ES-I3 (cell line): ENCODE data around the gene PLEKHG4B.

Source experiments
- H3K36me3 ChIP-seq: 2 replicates; pipeline ENCODE4 v1.6.1; 2013; ENCODE audit warnings: mild to moderate bottlenecking, low read length, control low read depth, moderate library complexity; ENCODE audit not compliant: insufficient read depth
- H3K4me1 ChIP-seq: 2 replicates; pipeline ENCODE4 v1.6.1; 2013; ENCODE audit warnings: mild to moderate bottlenecking, control low read depth, low read length; ENCODE audit not compliant: insufficient read depth
- H3K9ac ChIP-seq: 2 replicates; pipeline ENCODE4 v1.6.1; 2013; ENCODE audit warnings: low read depth, mild to moderate bottlenecking, low read length, moderate library complexity
- H3K9me3 ChIP-seq: 2 replicates; pipeline ENCODE4 v1.6.1; 2013; ENCODE audit warnings: mild to moderate bottlenecking, low read length, moderate library complexity; ENCODE audit not compliant: control insufficient read depth, insufficient read depth

Gene PLEKHG4B

GRCh38 chr5:126806-127205 is 34.8 kb downstream of the PLEKHG4B start:
- peaks cover 21% of the 10 kb centered on the region for H3K4me1 ChIP-seq
- H3K9me3 ChIP-seq = peaks cover 13% of the 10 kb centered on the region

GRCh38 chr5:127886-128285 is 35.9 kb downstream of the PLEKHG4B start:
- peaks cover 13% of the 10 kb centered on the region for H3K9me3 ChIP-seq
- H3K4me1 ChIP-seq = peaks cover 21% of the 10 kb centered on the region
- H3K36me3 ChIP-seq = no peaks in the 10 kb centered on the region; the same call in 1 of the 2 replicates
- no peak overlapping the region for H3K9ac ChIP-seq

More at GRCh38 chr5:126806-127205, 34.8 kb downstream of the PLEKHG4B start:
- Histone ChIP-seq H3K9ac (no peak overlapping the region; the same call in 1 of the 2 replicates), H3K36me3 (no peaks in the 10 kb centered on the region; the same call in 1 of the 2 replicates)

- H3K9me3 ChIP-seq = peaks cover 13% of the 10 kb centered on the region
These were observed 36.5 kb downstream of the PLEKHG4B start for GRCh38 chr5:128446-128845.

GRCh38 chr5:129148-129547 is 37.2 kb downstream of the PLEKHG4B start:
- peaks cover 9% of the 10 kb centered on the region for H3K9me3 ChIP-seq
- peaks cover 21% of the 10 kb centered on the region for H3K4me1 ChIP-seq

More at GRCh38 chr5:128446-128845, 36.5 kb downstream of the PLEKHG4B start:
- peaks cover 21% of the 10 kb centered on the region for H3K4me1 ChIP-seq
- H3K36me3 ChIP-seq = no peaks in the 10 kb centered on the region; the same call in 1 of the 2 replicates
- H3K9ac ChIP-seq = no peak overlapping the region

GRCh38 chr5:129820-130219 is 37.9 kb downstream of the PLEKHG4B start:
- Histone ChIP-seq H3K36me3 (no peaks in the 10 kb centered on the region; the same call in 1 of the 2 replicates), H3K9ac (no peak overlapping the region), H3K9me3 (peaks cover 7% of the 10 kb centered on the region), H3K4me1 (peaks cover 21% of the 10 kb centered on the region)

More at GRCh38 chr5:129148-129547, 37.2 kb downstream of the PLEKHG4B start:
- H3K36me3 ChIP-seq = no peaks in the 10 kb centered on the region; the same call in 1 of the 2 replicates
- H3K9ac ChIP-seq = no peak overlapping the region

- no peak overlapping the region for H3K9ac ChIP-seq
- H3K36me3 ChIP-seq = no peaks in the 10 kb centered on the region; the same call in 1 of the 2 replicates
- H3K4me1 ChIP-seq = peaks cover 21% of the 10 kb centered on the region
- peaks cover 7% of the 10 kb centered on the region for H3K9me3 ChIP-seq
These were observed 38.7 kb downstream of the PLEKHG4B start for GRCh38 chr5:130601-131131.

- no peaks in the 10 kb centered on the region for H3K9me3 ChIP-seq
- peaks cover 7% of the 10 kb centered on the region for H3K4me1 ChIP-seq
- no peak overlapping the region for H3K9ac ChIP-seq
- no peaks in the 10 kb centered on the region for H3K36me3 ChIP-seq
These were observed 44.9 kb downstream of the PLEKHG4B start for GRCh38 chr5:136901-137300.

GRCh38 chr5:137741-138140 is 45.8 kb downstream of the PLEKHG4B start:
- H3K9ac ChIP-seq = no peak overlapping the region

GRCh38 chr5:138936-139335 is 47.0 kb downstream of the PLEKHG4B start:
- Histone ChIP-seq H3K4me1 (peaks cover 7% of the 10 kb centered on the region), H3K9ac (no peak overlapping the region), H3K9me3 (no peaks in the 10 kb centered on the region), H3K36me3 (no peaks in the 10 kb centered on the region; the same call in 1 of the 2 replicates)

More at GRCh38 chr5:137741-138140, 45.8 kb downstream of the PLEKHG4B start:
- no peaks in the 10 kb centered on the region; the same call in 1 of the 2 replicates for H3K36me3 ChIP-seq
- H3K4me1 ChIP-seq = peaks cover 7% of the 10 kb centered on the region
- no peaks in the 10 kb centered on the region for H3K9me3 ChIP-seq

GRCh38 chr5:139579-140442 is 47.8 kb downstream of the PLEKHG4B start:
- no peaks in the 10 kb centered on the region for H3K9me3 ChIP-seq
- H3K4me1 ChIP-seq = peaks cover 7% of the 10 kb centered on the region
- H3K9ac ChIP-seq = no peak overlapping the region
- H3K36me3 ChIP-seq = peaks cover 4% of the 10 kb centered on the region

- peaks cover 7% of the 10 kb centered on the region for H3K4me1 ChIP-seq
- peaks cover 5% of the 10 kb centered on the region for H3K36me3 ChIP-seq
These were observed 48.5 kb downstream of the PLEKHG4B start for GRCh38 chr5:140443-140829.

GRCh38 chr5:141211-141610 is 49.2 kb downstream of the PLEKHG4B start:
- no peaks in the 10 kb centered on the region for H3K9me3 ChIP-seq
- peaks cover 7% of the 10 kb centered on the region for H3K4me1 ChIP-seq
- H3K36me3 ChIP-seq = peaks cover 5% of the 10 kb centered on the region

More at GRCh38 chr5:140443-140829, 48.5 kb downstream of the PLEKHG4B start:
- Histone ChIP-seq H3K9ac (no peak overlapping the region), H3K9me3 (no peaks in the 10 kb centered on the region)

GRCh38 chr5:141761-142160 is 49.8 kb downstream of the PLEKHG4B start:
- Histone ChIP-seq H3K9me3 (no peaks in the 10 kb centered on the region), H3K4me1 (peaks cover 7% of the 10 kb centered on the region), H3K9ac (no peak overlapping the region), H3K36me3 (peaks cover 5% of the 10 kb centered on the region)

More at GRCh38 chr5:141211-141610, 49.2 kb downstream of the PLEKHG4B start:
- H3K9ac ChIP-seq = no peak overlapping the region

- Histone ChIP-seq H3K9me3 (peaks cover 3% of the 10 kb centered on the region), H3K4me1 (peaks cover 7% of the 10 kb centered on the region), H3K36me3 (peaks cover 8% of the 10 kb centered on the region), H3K9ac (no peak overlapping the region)
These were observed 50.4 kb downstream of the PLEKHG4B start for GRCh38 chr5:142246-142810.
